CD4-positive, alpha-beta T cell (primary cell): ENCODE data around the gene CABLES2. TPM values are rescaled to one million over a fixed set of nuclear protein-coding genes. Genes with fewer than 3 reads are reported as not detected.

Experiments
- ATAC-seq: fragments of 200-7000 bp; cut with Tn5 transposase; one replicate; pipeline ENCODE4 v1.10.0; 2022; ENCODE audit warnings: mild to moderate bottlenecking; ENCODE audit not compliant: poor library complexity
- CTCF ChIA-PET: fragments of 350-600 bp; sonication (Branson Sonifier 250); formaldehyde crosslinking; loops from one replicate; lab custom pipeline; 2021; ENCODE audit warnings: antibody characterized with exemption, inconsistent platforms; lab: Charles Lee
- POLR2A ChIA-PET: fragments of 350-600 bp; sonication (Branson Sonifier 250); formaldehyde crosslinking; loops from one replicate; lab custom pipeline; 2021; ENCODE audit warnings: antibody characterized with exemption, inconsistent platforms; lab: Charles Lee
- DNase-seq, 14 experiments: peaks; one replicate each; pipeline ENCODE4 v3.0.0-alpha.2; 2013 to 2020; ENCODE audit warnings: mixed read lengths in 2 of 14
- H3K27ac ChIP-seq, 2 donors: one replicate each; pipeline versions ENCODE4 v1.5.1 to v1.7.0; 2013; ENCODE audit warnings: low read length in 2 of 2, low read depth in 1 of 2, mild to moderate bottlenecking in 1 of 2
- H3K27me3 ChIP-seq, 2 experiments: 1 replicate in 1 of 2; 2 replicates in 1 of 2; pipeline versions ENCODE4 v1.6.1 to v1.7.0; 2013; ENCODE audit warnings: low read length in 2 of 2, control low read depth in 1 of 2, mild to moderate bottlenecking in 1 of 2, moderate library complexity in 1 of 2; ENCODE audit not compliant: insufficient read depth in 2 of 2, control insufficient read depth in 1 of 2
- H3K36me3 ChIP-seq: one replicate; pipeline ENCODE4 v1.6.1; 2013; ENCODE audit warnings: low read length, control low read depth; ENCODE audit not compliant: insufficient read depth
- H3K4me1 ChIP-seq: one replicate; pipeline ENCODE4 v1.6.1; 2013; ENCODE audit warnings: low read length, control low read depth; ENCODE audit not compliant: insufficient read depth
- H3K4me3 ChIP-seq: one replicate; pipeline ENCODE4 v1.5.1; 2013; ENCODE audit warnings: mild to moderate bottlenecking, low read length, moderate library complexity
- H3K9me3 ChIP-seq, 2 experiments: 1 replicate in 1 of 2; 2 replicates in 1 of 2; pipeline versions ENCODE4 v1.6.1 to v1.7.0; 2013; ENCODE audit warnings: low read length in 2 of 2, mild to moderate bottlenecking in 2 of 2, control low read depth in 1 of 2, moderate library complexity in 1 of 2; ENCODE audit not compliant: control insufficient read depth in 1 of 2, insufficient read depth in 1 of 2
- H3K27ac Mint-ChIP-seq: one replicate; pipeline ENCODE4 v1.8.0; 2020; ENCODE audit warnings: mixed read lengths
- H3K27me3 Mint-ChIP-seq: one replicate; pipeline ENCODE4 v1.8.0; 2021; ENCODE audit warnings: mixed read lengths
- H3K36me3 Mint-ChIP-seq: one replicate; pipeline ENCODE4 v1.8.0; 2021; ENCODE audit warnings: low read depth, mixed read lengths
- H3K4me1 Mint-ChIP-seq: one replicate; pipeline ENCODE4 v1.8.0; 2021; ENCODE audit warnings: low read depth, mixed read lengths
- H3K4me3 Mint-ChIP-seq: one replicate; pipeline ENCODE4 v1.8.0; 2020; ENCODE audit warnings: mild to moderate bottlenecking, mixed read lengths
- H3K9me3 Mint-ChIP-seq: one replicate; pipeline ENCODE4 v1.8.0; 2020; ENCODE audit warnings: mixed read lengths
- intact Hi-C, 2 experiments: fragments of 100-400 bp; cut with DNase I in 1 of 2; cut with micrococcal nuclease in 1 of 2; formaldehyde crosslinking; loops; one replicate each; pipeline versions ENCODE4 v1.15.1 to v1.9.0; 2023 to 2025; cut with DNase I, micrococcal nuclease
- total RNA-seq, 174 experiments: library from RNA in 2 of 174; stranded (reverse) in 2 of 174; gene quantifications; one replicate each; pipeline ENCODE4 v1.2.3 and lab custom pipeline; 2021 to 2026
- TF ChIP-seq, protein P1 (sequence below): fragments of 200-600 bp; IDR thresholded peaks from one replicate; pipeline ENCODE4 v1.8.0; 2022; ENCODE audit warnings: antibody characterized with exemption, mild to moderate bottlenecking

The CABLES2 gene
- total RNA-seq, 2 experiments from 2014 or later = 4.4 TPM

DNA sequence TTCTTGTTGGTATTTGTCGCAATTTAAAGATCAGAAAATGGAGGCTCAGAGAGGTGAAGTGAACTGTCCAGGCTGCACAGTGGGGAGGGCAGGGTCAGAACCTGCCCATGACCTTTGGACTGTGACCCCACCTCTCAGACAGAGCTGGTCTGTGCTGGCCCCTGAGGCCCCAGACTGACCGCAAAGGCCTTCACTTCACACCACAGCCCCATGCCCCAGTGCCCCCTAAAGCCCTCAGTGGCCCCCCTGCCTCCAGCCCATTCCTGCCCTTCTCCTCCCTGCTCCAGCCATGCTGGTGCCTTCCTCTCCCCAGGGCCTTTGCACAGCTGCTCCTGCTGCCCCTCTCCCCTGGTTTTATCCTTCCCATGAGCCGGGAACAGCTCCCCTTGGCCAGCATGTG is 29.6 kb upstream of the CABLES2 start:
- intact Hi-C loops = no loop called here
- peaks cover 24% of the 10 kb centered on the region for H3K27me3 Mint-ChIP-seq
- no peak overlapping the region for H3K4me3 Mint-ChIP-seq

DNA sequence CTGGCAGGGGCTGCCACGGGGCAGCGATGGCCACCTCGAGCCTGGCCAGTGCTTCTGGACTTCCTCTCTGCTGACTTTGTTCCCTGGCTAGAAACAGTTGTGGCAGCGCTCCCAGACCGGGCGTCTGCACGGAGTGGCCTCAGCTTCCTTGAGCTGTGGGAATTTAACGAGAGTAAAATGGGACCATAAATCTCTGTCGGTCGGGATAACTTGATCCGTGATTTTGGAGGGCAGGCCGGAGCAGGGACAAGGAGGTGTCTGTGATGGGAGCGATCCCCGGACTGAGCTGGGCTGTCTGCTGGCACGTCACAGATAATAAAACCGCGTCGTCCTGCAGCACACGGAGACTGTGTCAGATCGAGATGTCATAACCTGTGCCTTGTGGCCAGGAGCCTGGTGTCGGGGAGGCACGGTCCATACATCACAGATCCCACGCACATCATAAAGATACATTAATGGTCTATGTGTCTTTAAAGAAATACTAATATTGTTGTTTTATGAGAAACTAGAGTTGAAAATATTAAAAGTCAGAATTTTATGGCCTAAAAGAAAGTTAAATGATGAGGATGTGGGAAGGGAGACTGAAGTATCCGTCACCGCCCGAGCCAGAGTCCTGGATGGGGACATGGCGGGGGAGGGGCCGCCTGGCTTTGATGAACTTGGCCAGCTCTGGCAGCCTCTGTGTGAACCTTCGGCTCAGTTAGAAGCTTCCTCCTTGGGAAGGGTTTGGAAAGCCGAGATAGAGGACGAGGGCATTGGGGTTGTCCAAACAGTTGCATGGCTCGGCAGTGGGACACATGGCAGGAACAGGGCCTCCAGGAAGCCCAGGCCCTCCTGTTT is 26.8 kb upstream of the CABLES2 start:
- Histone ChIP-seq H3K27ac (no peak overlapping the region), H3K4me3 (no peak overlapping the region), H3K4me1 (no peaks in the 10 kb centered on the region), H3K9me3 (peaks cover 0 to 7% of the 10 kb centered on the region in 2 experiments), H3K27me3 (peaks cover 5 to 18% of the 10 kb centered on the region in 2 experiments), H3K36me3 (no peaks in the 10 kb centered on the region)
- H3K9me3 Mint-ChIP-seq = no peaks in the 10 kb centered on the region
- H3K27me3 Mint-ChIP-seq = peaks cover 33% of the 10 kb centered on the region
- no peak for ATAC-seq
- H3K4me1 Mint-ChIP-seq = no peaks in the 10 kb centered on the region
- POLR2A ChIA-PET = no interaction called here
- intact Hi-C loops = no loop called here
- CTCF ChIA-PET = no interaction called here
- no peak overlapping the region for H3K4me3 Mint-ChIP-seq
- TF ChIP-seq, protein P1, sequence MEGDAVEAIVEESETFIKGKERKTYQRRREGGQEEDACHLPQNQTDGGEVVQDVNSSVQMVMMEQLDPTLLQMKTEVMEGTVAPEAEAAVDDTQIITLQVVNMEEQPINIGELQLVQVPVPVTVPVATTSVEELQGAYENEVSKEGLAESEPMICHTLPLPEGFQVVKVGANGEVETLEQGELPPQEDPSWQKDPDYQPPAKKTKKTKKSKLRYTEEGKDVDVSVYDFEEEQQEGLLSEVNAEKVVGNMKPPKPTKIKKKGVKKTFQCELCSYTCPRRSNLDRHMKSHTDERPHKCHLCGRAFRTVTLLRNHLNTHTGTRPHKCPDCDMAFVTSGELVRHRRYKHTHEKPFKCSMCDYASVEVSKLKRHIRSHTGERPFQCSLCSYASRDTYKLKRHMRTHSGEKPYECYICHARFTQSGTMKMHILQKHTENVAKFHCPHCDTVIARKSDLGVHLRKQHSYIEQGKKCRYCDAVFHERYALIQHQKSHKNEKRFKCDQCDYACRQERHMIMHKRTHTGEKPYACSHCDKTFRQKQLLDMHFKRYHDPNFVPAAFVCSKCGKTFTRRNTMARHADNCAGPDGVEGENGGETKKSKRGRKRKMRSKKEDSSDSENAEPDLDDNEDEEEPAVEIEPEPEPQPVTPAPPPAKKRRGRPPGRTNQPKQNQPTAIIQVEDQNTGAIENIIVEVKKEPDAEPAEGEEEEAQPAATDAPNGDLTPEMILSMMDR = no peak
- H3K36me3 Mint-ChIP-seq = no peaks in the 10 kb centered on the region
- DNase-seq = no peak
- H3K27ac Mint-ChIP-seq = no peak overlapping the region

More for the DNA sequence above, 29.6 kb upstream of the CABLES2 start:
- ATAC-seq = no peak
- Histone ChIP-seq H3K36me3 (no peaks in the 10 kb centered on the region), H3K27ac (no peak overlapping the region), H3K4me1 (no peaks in the 10 kb centered on the region), H3K4me3 (no peak overlapping the region), H3K9me3 (peaks cover 0 to 9% of the 10 kb centered on the region in 2 experiments), H3K27me3 (peaks cover 2 to 18% of the 10 kb centered on the region in 2 experiments)
- ChIA-PET POLR2A (no interaction called here), CTCF (no interaction called here)
- H3K9me3 Mint-ChIP-seq = no peaks in the 10 kb centered on the region
- no peaks in the 10 kb centered on the region for H3K36me3 Mint-ChIP-seq
- no peak overlapping the region for H3K27ac Mint-ChIP-seq
- TF ChIP-seq, protein P1 = no peak
- H3K4me1 Mint-ChIP-seq = no peaks in the 10 kb centered on the region
- no peak for DNase-seq

DNA sequence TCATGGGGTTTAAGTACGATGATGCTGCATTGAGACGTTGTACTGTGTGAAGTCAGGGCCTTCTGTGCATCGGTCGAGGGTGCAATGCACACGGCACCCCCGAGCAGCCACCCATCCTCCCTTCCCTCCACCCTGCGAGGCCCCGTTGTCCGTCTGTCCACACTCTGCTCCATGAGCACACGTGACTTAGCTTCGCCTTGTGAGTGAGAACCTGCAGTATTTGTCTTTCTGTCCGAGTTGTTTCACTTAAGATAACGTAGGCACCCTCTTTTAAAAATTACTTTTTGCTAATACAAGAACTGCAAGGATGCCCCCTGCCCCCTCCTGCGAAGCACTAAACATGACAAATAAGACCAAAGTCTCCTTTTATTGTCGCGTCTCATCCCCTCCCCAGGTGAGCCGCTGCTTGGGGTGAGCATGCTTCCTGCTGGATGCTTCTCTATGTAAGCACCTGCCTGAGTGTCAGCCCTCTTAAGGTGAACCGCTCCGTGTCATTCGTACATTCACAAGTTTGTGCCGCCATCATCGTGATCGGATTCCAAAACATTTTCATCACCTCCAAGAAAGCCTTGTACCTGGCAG is 23.9 kb upstream of the CABLES2 start:
- H3K4me3 ChIP-seq = no peak overlapping the region
- Mint-ChIP-seq H3K27me3 (peaks cover 33% of the 10 kb centered on the region), H3K36me3 (no peaks in the 10 kb centered on the region), H3K4me3 (no peak overlapping the region), H3K27ac (no peak overlapping the region), H3K4me1 (no peaks in the 10 kb centered on the region), H3K9me3 (no peaks in the 10 kb centered on the region)
- ATAC-seq (no peak), DNase-seq (no peak)
- no peak overlapping the region for H3K27ac ChIP-seq
- ChIA-PET CTCF (no interaction called here), POLR2A (no interaction called here)
- intact Hi-C loops = no loop called here
- H3K27me3 ChIP-seq = peaks cover 5 to 14% of the 10 kb centered on the region in 2 experiments
- TF ChIP-seq, protein P1 = no peak
- no peaks in the 10 kb centered on the region for H3K36me3 ChIP-seq
- H3K9me3 ChIP-seq = peaks cover 0 to 6% of the 10 kb centered on the region in 2 experiments
- H3K4me1 ChIP-seq = no peaks in the 10 kb centered on the region
